NCI-H2171 (cell line): ENCODE results near the gene P4HA1.

Experiments
- DNase-seq: peaks from one replicate; lab custom pipeline; 2025; lab: John Stamatoyannopoulos, UW

Gene P4HA1

GRCh38 chr10:73093922-73094850 lies 2.5 kb downstream of the P4HA1 start:
- DNase-seq, result no peak

GRCh38 chr10:73092830-73093229 lies 3.8 kb downstream of the P4HA1 start:
- no peak for DNase-seq

DNA sequence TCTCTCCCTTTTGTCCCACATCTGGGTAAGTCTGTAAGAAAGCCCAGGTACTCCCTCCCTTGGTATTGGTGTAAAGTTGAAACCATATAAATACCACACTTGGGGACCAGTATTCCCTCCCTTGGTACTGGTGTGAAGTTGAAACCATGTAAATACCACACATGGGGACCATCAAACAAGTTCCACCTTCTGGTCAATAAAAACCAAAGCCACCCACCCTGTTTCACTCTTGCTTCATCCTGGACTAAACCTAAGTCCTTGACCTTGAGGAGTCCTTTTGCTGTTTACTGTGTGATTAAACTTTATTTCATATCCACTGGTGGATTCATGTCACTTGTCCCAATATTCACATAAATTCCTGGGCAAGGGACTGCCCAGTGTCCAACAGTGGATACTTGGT lies 8.4 kb downstream of the P4HA1 start:
- DNase-seq, result no peak

DNA sequence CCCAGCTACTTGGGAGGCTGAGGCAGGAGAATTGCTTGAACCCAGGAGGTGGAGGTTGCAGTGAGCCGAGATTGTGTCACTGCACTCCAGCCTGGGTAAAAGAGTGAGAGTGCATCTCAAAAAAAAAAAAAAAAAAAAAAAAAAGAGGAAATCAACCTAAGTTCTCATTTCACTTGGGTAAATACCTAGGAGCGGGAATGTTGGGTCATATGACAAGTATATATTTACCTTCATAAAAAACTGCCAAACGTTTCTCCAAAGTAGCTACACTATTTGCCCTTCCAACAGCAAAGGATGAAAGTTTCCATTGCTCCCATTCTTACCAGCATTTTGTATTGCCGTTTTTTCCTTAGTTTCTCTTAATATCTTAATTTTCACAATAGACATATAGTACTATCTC lies 9.8 kb downstream of the P4HA1 start:
- DNase-seq, result no peak

GRCh38 chr10:73084209-73084608 lies 12.5 kb downstream of the P4HA1 start:
- DNase-seq, result no peak

DNA sequence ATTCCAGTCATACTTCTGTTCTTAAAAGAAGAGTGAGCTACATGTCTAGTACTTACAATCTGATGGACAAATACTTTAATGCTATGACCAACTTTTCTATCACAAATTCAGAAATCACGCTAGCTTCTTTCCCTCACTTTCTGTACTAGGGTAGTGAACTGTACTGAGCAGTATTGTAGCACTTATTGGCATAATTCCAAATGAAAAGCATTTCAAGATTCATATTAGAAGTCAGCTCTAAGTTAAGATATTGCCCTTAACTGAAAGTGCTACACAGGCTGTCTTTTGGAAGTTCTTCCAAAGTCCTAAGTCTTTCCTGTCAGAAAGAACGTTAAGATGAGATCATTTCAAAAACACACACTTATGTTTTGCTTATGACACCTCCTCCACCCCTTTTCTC lies 13.4 kb downstream of the P4HA1 start:
- DNase-seq, result no peak

DNA sequence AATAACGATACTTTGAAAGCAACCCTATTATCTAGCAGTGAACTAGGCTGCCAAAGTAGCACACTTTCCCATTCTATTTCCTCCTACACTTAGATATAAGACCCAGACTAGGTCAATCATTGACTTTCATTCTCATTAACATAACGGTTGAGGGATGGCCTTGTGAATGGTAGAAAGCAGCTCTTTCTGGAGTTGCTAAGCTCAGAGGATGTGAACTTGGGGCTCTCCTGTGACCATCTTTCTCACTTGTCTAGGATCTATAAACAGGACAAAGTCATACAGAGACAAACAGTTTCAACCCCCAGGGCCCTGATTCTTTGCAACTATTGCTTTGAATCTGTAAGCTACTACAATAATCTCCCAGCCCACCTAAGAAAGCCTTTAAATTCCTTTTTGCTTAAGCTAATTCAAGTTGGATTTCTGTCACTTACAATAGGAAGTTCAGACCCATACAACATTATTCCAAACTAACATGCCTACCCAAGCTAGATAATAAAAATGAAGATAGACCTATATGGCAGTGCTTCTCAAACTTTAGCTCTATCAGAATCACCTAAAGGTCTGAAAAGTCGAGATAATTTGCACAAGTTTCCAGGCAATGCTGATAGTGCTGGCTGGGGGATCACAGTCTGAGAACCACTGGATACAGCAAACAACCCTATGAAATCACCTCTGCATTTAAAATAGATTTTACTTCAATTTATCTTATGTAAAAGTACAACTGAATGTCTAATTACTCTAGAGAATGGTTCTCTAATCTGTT lies 16.7 kb downstream of the P4HA1 start:
- no peak for DNase-seq

DNA sequence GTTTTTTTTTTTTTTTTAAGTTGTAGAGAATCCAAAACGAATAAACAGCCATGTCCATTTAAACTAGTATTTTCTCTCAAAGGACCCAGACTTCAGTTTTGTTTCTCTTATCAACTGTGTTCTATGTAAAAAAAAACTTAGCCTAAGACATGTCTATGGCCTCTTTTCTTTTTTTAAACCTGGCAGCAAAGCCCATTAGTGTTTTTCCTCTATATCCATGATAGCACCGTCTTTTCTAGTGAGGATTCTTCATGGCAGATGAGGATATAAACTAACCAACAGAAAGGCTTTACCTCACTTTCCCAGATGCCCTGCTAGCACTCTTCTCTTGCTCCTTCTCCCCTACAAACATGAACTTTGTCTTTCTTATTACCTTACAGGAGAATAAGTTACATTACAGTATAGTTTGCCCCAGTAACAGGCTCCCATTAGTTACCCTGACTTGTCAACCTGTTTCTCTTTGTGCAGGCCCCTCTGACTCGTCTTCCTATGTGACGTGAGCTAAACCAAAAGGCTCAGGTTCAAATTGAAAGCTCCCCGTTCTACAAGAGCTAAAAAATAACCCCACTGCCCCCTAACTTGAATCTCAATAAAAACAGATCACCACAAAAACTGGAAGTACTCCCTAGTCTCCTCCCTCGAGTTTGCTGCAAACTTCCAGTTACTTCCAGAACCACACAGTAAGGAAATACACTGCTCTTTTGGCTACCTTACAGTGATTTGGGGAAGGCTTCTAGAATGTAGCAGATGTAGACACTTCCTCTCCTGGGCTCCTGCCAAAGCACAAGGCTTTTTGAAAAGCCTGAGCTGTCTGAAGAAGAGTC lies 20.1 kb downstream of the P4HA1 start:
- DNase-seq, result no peak

GRCh38 chr10:73075829-73076228 lies 20.8 kb downstream of the P4HA1 start:
- no peak for DNase-seq

DNA sequence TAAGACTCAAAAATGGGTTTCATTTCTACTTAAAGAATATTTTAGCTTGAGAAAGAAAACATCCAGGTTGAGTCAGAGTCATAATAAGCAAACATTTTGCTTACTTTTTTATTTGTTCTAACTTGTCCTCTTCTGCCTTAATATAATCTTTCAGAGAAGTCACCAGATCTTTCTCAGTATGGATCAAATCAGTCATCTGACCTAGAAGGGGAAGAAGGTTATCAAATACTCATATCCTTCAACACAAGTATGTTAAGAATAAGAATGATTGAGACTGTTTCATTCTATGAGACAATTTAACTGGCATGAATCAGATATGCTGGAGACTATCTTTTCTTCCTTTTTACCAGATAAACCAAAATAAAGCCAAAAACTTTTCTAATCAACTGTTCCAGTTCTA lies 23.0 kb downstream of the P4HA1 start:
- no peak for DNase-seq

DNA sequence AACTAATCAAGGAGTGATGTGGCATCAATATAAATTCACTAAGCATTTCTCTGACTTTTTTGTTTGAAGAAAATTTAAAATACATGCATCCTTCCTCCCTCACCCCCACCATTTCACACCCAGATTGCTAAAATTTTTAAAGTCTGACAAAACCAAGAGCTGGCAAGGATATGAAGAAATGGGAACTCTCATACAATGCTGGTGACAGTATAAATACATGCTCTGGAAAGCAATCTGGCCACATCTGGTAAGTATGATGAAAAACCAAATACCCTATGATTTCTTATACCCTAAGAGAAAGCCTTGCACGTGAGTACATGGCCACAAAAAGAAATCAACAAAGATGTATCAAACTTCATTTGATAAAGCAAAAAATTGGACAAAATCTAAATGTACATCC lies 31.2 kb downstream of the P4HA1 start:
- DNase-seq, result no peak

- no peak for DNase-seq
Observed at GRCh38 chr10:73061743-73062142, 34.9 kb downstream of the P4HA1 start.

DNA sequence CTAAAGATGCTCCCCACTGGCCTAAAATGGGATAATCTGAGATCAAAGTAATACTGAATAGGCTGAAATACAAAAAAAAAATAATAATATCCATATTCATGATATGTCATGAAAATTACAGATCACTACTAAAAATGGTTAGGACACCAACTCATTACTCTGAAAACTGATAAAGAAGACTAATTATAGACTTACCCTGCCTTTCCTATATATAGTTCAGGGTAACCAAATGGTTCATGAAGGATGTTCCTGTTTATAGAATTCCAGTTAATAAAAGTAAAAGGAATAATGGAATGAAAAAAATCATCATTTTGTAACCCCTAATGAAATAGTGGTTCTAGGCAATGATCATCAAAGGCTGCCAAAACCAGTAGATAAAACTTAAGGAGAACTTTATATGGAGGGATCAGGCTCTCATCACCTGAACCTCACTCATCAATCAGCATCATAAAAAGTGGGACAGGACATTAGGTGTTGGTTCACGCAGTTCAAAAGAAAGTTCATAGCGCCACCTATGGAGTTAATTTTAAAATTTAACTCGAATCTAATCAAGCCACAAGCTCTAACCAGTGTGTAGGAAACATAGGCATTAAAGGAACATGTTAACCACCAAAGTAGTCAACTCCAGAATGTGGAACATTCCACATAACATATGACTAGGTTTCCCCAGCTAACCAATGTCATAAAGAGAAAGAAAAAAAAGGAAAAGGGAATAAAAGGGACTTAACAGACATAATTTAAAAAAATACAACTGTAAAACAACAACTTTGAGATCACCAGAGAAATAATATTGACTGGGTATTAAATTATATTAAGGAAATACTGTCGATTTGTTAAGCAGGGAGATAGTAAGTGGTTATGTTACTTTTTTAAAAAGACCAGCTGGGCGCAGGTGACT lies 35.7 kb downstream of the P4HA1 start:
- peak; percentile 4 for DNase-seq

GRCh38 chr10:73060173-73060572 lies 36.5 kb downstream of the P4HA1 start:
- no peak for DNase-seq

DNA sequence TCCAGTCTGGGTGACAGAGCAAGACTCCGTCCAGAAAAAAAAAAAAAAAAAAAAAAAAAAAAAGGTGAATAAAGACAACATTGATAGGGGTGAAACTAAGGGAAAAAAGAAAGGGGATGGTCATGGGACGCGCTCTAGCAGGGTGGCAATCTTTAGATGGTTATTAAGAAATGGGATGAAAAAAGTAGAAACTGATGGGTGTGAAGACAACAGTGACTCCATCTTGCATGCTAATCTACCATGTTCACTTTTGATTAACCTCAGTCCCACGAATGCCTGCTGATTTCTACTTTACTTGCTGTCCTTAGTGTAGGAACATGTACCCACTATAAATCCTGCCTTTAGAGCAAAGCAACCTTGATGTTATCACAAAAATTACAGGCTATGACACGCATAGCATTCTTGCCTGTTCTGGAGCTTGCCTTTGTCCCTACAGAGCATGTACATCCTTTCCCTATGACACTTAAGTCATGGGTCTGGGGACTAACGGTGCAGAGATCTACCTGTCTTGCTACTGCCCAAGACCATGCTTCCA lies 38.5 kb downstream of the P4HA1 start:
- DNase-seq, result no peak

DNA sequence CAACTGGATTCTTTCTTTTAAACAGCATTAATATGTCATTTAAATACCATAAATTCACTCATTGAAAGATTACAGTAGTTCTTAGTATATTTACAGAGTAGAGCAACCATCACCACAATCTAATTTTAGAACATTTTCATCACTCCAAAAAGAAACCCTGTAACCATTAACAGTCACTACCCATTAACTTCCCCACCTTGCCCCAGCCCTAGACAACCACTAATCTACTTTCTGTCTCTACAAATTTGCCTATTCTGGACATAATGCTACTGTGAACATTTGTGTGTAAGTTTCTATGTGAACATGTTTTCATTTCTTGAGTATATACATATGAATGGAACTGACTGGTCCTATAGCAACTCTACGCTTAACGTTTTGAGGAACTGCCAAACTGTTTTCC lies 42.4 kb downstream of the P4HA1 start:
- DNase-seq, result no peak

DNA sequence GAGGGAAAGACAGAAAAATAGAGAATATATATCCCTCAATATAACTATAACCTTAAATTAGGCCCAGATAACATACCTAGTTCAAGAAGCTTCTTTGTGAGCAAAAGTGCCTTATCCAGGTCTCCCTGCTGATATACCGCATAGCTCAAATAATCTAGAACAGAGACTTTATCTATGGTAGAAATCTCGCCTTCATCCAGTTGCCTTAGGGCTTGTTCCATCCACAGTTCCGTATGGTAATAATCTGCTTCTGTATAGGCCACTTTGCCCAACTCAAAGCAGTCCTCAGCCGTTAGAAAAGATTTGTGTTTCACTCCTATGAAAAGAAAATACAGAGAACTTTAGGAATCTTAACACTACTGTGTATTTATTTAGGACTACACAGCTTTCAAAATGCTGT lies 43.4 kb downstream of the P4HA1 start:
- DNase-seq, result no peak

- no peak for DNase-seq
Observed at GRCh38 chr10:73044378-73045285, 52.0 kb downstream of the P4HA1 start.

DNA sequence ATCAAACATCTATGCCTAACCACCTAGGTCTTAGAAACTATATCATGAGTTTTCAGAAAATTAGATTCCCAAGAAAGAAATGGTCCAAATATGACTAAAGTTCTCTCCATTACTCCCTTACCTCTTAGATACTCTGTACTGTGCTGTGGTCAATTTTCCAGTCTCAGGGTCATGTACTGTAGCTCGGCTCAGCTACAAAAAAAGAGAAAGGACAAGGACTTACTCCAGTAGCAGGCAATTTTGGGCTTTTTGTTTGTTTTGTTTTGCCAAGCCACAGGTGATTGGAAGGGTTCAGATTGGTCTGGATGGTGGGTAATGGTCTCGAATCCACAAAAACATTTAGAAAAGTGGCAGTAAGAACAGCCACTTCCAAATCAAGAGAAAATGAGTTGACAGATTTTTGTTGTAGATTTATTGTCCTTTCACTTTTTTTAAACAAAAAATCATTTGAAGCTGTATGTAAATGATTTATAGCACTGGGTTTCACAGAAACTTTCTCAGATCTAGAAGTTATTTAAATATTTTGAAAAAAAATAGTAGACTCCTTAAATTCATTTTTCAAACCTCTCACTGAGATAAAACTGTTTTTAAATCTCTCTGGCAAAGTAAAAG lies 52.8 kb downstream of the P4HA1 start:
- DNase-seq, result no peak

GRCh38 chr10:73043319-73043718 lies 53.3 kb downstream of the P4HA1 start:
- DNase-seq, result no peak
